ENCODE results near the gene CEP72.

- no peak for TF ChIP-seq CTCF (IDR thresholded peaks at IDR 0.05)
- TF ChIP-seq POLR2AphosphoS5 (IDR thresholded peaks at IDR 0.05; ENCODE audit: insufficient read depth in 1 of 2, low read depth in 1 of 2), result no peak
- no peak for TF ChIP-seq POLR2A (IDR thresholded peaks at IDR 0.05)
Observed at GRCh38 chr5:586751-587285, 25.3 kb upstream of the CEP72 start.
